Keratinocyte (primary cell): ENCODE data around the gene SYNE2. TPM values are rescaled to one million over a fixed set of nuclear protein-coding genes. Genes with fewer than 3 reads are reported as not detected.

Source experiments
- DNase-seq: peaks from one replicate; pipeline ENCODE4 v3.0.0-alpha.2; 2011; ENCODE audit warnings: low read depth, missing footprints, low spot score
- FAIRE-seq: peaks from 2 replicates; lab custom pipeline; 2011; peaks lifted over from hg19 to GRCh38; lab: Jason Lieb, UNC
- H2AFZ ChIP-seq: 2 replicates; pipeline ENCODE4 v1.6.0; 2012; ENCODE audit warnings: low read length, control low read depth, inconsistent platforms; ENCODE audit not compliant: control insufficient read depth
- H3K27ac ChIP-seq: 2 replicates; pipeline ENCODE4 v1.5.1; 2011; ENCODE audit warnings: low read length; ENCODE audit not compliant: control insufficient read depth, insufficient read depth
- H3K27me3 ChIP-seq: 3 replicates; pipeline ENCODE4 v1.6.0; 2011; ENCODE audit warnings: low read length; ENCODE audit not compliant: control insufficient read depth, insufficient read depth; ENCODE audit errors: extremely low read depth
- H3K36me3 ChIP-seq, 2 experiments: 2 replicates in 1 of 2; 3 replicates in 1 of 2; pipeline ENCODE4 v1.5.1; 2011; ENCODE audit warnings: low read length in 2 of 2, mild to moderate bottlenecking in 1 of 2; ENCODE audit not compliant: control insufficient read depth in 2 of 2, insufficient read depth in 2 of 2; ENCODE audit errors: extremely low read depth in 1 of 2
- H3K4me1 ChIP-seq: 3 replicates; pipeline ENCODE4 v1.5.1; 2011; ENCODE audit warnings: low read length; ENCODE audit not compliant: control insufficient read depth, insufficient read depth; ENCODE audit errors: extremely low read depth
- H3K4me2 ChIP-seq: 3 replicates; pipeline ENCODE4 v1.6.0; 2011; ENCODE audit warnings: low read depth, low read length; ENCODE audit not compliant: control insufficient read depth, insufficient read depth; ENCODE audit errors: extremely low read depth
- H3K4me3 ChIP-seq, 3 experiments: fragments of 200-600 bp in 1 of 3; sonication (generic) in 1 of 3; 2 replicates in 2 of 3; 3 replicates in 1 of 3; pipeline ENCODE4 v1.5.1; 2011 to 2016; ENCODE audit warnings: low read length in 3 of 3, mild to moderate bottlenecking in 3 of 3, control low read depth in 2 of 3, inconsistent platforms in 1 of 3, low read depth in 1 of 3, mixed read lengths in 1 of 3, mixed run types in 1 of 3, moderate library complexity in 1 of 3; ENCODE audit not compliant: control insufficient read depth in 2 of 3, insufficient read depth in 2 of 3; ENCODE audit errors: extremely low read depth in 1 of 3
- H3K79me2 ChIP-seq: 2 replicates; pipeline ENCODE4 v1.6.0; 2012; ENCODE audit warnings: low read length; ENCODE audit not compliant: control insufficient read depth, insufficient read depth
- H3K9ac ChIP-seq: 3 replicates; pipeline ENCODE4 v1.6.0; 2011; ENCODE audit warnings: low read length; ENCODE audit not compliant: control insufficient read depth, insufficient read depth; ENCODE audit errors: extremely low read depth
- H3K9me1 ChIP-seq: 3 replicates; pipeline ENCODE4 v1.6.0; 2011; ENCODE audit warnings: low read length; ENCODE audit not compliant: control insufficient read depth, insufficient read depth; ENCODE audit errors: extremely low read depth
- H3K9me3 ChIP-seq: 2 replicates; pipeline ENCODE4 v1.5.1; 2012; ENCODE audit warnings: low read depth, low read length; ENCODE audit not compliant: control insufficient read depth
- H4K20me1 ChIP-seq: 3 replicates; pipeline ENCODE4 v1.6.0; 2011; ENCODE audit warnings: low read length; ENCODE audit not compliant: control insufficient read depth, insufficient read depth; ENCODE audit errors: extremely low read depth
- EZH2 ChIP-seq: IDR thresholded peaks from one replicate; pipeline ENCODE4 v1.6.1; 2012; ENCODE audit warnings: inconsistent platforms, mild to moderate bottlenecking, low read length, moderate library complexity
- dilution Hi-C: fragments of 300-500 bp; cut with MboI; formaldehyde crosslinking; loops from one replicate; pipeline ENCODE4 v1.7.0; 2020; ENCODE audit warnings: low sequenced_read_pairs; ENCODE audit not compliant: extremely low pct_ligation_motif_present
- polyA plus RNA-seq, 5 experiments: library from polyadenylated mRNA; depleted of rRNA in 3 of 5; stranded (reverse) in 3 of 5; stranded (forward) in 1 of 5; unstranded in 1 of 5; fragments of >200 nt; gene quantifications; 1 replicate in 1 of 5; 2 replicates in 3 of 5; 3 replicates in 1 of 5; pipeline versions ENCODE4 v1.2.1 to v1.2.3, GENCODE V29; 2011 to 2012; ENCODE audit warnings: missing spikeins in 2 of 5, low read depth in 1 of 5, low replicate concordance in 1 of 5
- TF ChIP-seq, protein P1 (sequence below), 3 experiments: IDR thresholded peaks in 1 of 3; conservative IDR thresholded peaks in 1 of 3; optimal IDR thresholded peaks in 1 of 3; 2 replicates in 2 of 3; 3 replicates in 1 of 3; pipeline versions ENCODE3 to v1.5.1; 2011; ENCODE audit warnings: low read length in 3 of 3, mild to moderate bottlenecking in 3 of 3, moderate library complexity in 2 of 3, control low read depth in 1 of 3, inconsistent platforms in 1 of 3; ENCODE audit not compliant: insufficient read depth in 2 of 3; ENCODE audit errors: extremely low read depth in 1 of 3

Gene SYNE2
- polyA plus RNA-seq, 1 donor (not counting 4 experiments of a cell fraction or from before 2014, with no cell fraction given), result 9.9 TPM

DNA sequence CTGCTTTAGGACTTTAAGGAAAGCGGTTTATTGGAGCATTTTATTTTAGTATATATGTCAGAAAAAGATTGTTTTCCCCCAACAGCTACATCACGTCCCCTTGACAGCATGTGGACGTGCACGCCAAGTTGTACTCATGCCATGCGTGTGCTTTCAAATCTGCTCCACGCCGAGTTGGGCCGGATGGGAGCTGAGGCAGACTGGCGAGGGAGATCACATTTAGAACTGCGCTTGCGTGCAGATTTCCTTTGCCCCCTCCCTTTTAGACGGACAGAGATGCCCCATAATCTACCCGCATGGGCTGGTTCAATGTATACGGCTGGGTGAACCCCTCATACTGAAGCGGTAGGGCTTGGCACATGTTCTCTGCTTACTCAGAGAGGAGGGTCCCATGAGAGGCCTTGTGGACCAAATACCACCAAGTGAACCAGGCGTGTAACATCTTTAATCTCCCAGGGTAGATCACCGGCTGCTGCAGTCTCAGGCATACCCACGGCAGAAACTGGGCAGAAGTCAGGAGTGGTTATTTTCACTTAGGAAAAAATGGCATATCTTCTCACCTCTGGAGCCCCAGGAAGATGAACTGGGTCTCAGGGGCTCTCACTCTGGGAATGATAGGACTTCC is 349.2 kb downstream of the SYNE2 start:
- no peak overlapping the region for H3K4me2 ChIP-seq
- no peaks in the 10 kb centered on the region for H3K9me3 ChIP-seq
- H4K20me1 ChIP-seq, result no peaks in the 10 kb centered on the region
- dilution Hi-C loops, result no loop called here
- H3K4me1 ChIP-seq, result no peaks in the 10 kb centered on the region
- no peak overlapping the region for H3K27ac ChIP-seq
- H3K4me3 ChIP-seq, result no peak overlapping the region
- H3K27me3 ChIP-seq, result no peaks in the 10 kb centered on the region
- DNase-seq, result no peak
- no peak overlapping the region for H2AFZ ChIP-seq
- no peak for TF ChIP-seq EZH2
- TF ChIP-seq, protein P1, sequence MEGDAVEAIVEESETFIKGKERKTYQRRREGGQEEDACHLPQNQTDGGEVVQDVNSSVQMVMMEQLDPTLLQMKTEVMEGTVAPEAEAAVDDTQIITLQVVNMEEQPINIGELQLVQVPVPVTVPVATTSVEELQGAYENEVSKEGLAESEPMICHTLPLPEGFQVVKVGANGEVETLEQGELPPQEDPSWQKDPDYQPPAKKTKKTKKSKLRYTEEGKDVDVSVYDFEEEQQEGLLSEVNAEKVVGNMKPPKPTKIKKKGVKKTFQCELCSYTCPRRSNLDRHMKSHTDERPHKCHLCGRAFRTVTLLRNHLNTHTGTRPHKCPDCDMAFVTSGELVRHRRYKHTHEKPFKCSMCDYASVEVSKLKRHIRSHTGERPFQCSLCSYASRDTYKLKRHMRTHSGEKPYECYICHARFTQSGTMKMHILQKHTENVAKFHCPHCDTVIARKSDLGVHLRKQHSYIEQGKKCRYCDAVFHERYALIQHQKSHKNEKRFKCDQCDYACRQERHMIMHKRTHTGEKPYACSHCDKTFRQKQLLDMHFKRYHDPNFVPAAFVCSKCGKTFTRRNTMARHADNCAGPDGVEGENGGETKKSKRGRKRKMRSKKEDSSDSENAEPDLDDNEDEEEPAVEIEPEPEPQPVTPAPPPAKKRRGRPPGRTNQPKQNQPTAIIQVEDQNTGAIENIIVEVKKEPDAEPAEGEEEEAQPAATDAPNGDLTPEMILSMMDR (optimal IDR thresholded peaks at IDR 0.05 in 1 of 3, IDR thresholded peaks at IDR 0.05 in 1 of 3, conservative IDR thresholded peaks at IDR 0.05 in 1 of 3; ENCODE audit: extremely low read depth in 1 of 3, insufficient read depth in 2 of 3, low read length in 3 of 3), result no peak
- no peak for FAIRE-seq
- H3K79me2 ChIP-seq, result no peaks in the 10 kb centered on the region
- H3K9ac ChIP-seq, result no peak overlapping the region
- H3K36me3 ChIP-seq, result no peaks in the 10 kb centered on the region
- H3K9me1 ChIP-seq, result no peaks in the 10 kb centered on the region

DNA sequence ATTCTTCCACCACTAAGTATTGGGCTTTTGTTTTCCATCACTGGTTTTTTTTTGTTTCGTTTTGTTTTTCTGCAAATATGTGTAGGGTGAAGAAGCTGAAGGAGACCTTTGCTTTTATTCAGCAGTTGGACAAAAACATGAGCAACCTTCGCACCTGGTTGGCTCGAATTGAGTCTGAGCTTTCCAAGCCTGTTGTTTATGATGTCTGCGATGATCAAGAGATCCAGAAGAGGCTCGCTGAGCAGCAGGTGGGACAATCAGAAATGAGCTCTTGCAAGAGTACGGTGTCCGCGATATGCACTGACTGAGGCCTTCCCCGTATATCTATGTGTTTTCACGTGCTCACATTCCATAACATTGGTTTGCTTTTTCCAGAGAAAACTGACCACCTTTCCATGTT is 349.9 kb downstream of the SYNE2 start:
- no peak for TF ChIP-seq EZH2
- TF ChIP-seq, protein P1 (optimal IDR thresholded peaks at IDR 0.05 in 1 of 3, IDR thresholded peaks at IDR 0.05 in 1 of 3, conservative IDR thresholded peaks at IDR 0.05 in 1 of 3; ENCODE audit: extremely low read depth in 1 of 3, insufficient read depth in 2 of 3, low read length in 3 of 3), result no peak

More for the DNA sequence above, 349.9 kb downstream of the SYNE2 start:
- no peak overlapping the region for H3K4me3 ChIP-seq
- dilution Hi-C loops, result no loop called here
- no peaks in the 10 kb centered on the region for H3K36me3 ChIP-seq
- H2AFZ ChIP-seq, result no peak overlapping the region
- FAIRE-seq (no peak), DNase-seq (no peak)
- H3K79me2 ChIP-seq, result no peaks in the 10 kb centered on the region
- H4K20me1 ChIP-seq, result no peaks in the 10 kb centered on the region
- H3K27ac ChIP-seq, result no peak overlapping the region
- no peaks in the 10 kb centered on the region for H3K4me1 ChIP-seq
- H3K9me3 ChIP-seq, result no peaks in the 10 kb centered on the region
- no peaks in the 10 kb centered on the region for H3K27me3 ChIP-seq
- H3K4me2 ChIP-seq, result no peak overlapping the region
- no peaks in the 10 kb centered on the region for H3K9me1 ChIP-seq
- H3K9ac ChIP-seq, result no peak overlapping the region
